H1 (cell line): Measurements from ENCODE around the gene CTRL. TPM values are rescaled to one million over a fixed set of nuclear protein-coding genes. Genes with fewer than 3 reads are reported as not detected.

Experiments
- CTCF ChIA-PET: fragments of 300-600 bp; sonication (Branson Sonifier 250); formaldehyde crosslinking; loops from one replicate; lab custom pipeline; 2021; ENCODE audit not compliant: partially characterized antibody; lab: Charles Lee
- POLR2A ChIA-PET: fragments of 300-600 bp; sonication (Branson Sonifier 250); formaldehyde crosslinking; loops from one replicate; lab custom pipeline; 2021; ENCODE audit warnings: inconsistent platforms; ENCODE audit not compliant: partially characterized antibody; lab: Charles Lee
- DNase-seq, 2 experiments: peaks; one replicate each; pipeline versions ENCODE4 v3.0.0 to v3.0.0-alpha.2; 2010 to 2022; ENCODE audit warnings: low spot score in 2 of 2, low read depth in 1 of 2, mixed read lengths in 1 of 2
- FAIRE-seq: peaks from 2 replicates; lab custom pipeline; 2011; peaks lifted over from hg19 to GRCh38; lab: Jason Lieb, UNC
- H2AFZ ChIP-seq: 2 replicates; pipeline ENCODE4 v1.8.1; 2012; ENCODE audit warnings: low read length, inconsistent platforms
- H2AK5ac ChIP-seq: 2 replicates; pipeline ENCODE4 v1.6.1; 2013; ENCODE audit warnings: low read depth, low read length
- H2BK120ac ChIP-seq: replicated peaks from 2 replicates; pipeline ENCODE3; 2013; ENCODE audit warnings: low read depth, low read length, inconsistent platforms
- H2BK12ac ChIP-seq: 2 replicates; pipeline ENCODE4 v1.6.1; 2013; ENCODE audit warnings: low read depth, low read length
- H2BK15ac ChIP-seq: 2 replicates; pipeline ENCODE4 v1.6.1; 2013; ENCODE audit warnings: low read length
- H2BK20ac ChIP-seq: 2 replicates; pipeline ENCODE4 v1.6.1; 2013; ENCODE audit warnings: low read length
- H2BK5ac ChIP-seq: 2 replicates; pipeline ENCODE4 v1.6.1; 2013; ENCODE audit warnings: low read depth, low read length
- H3K14ac ChIP-seq: 2 replicates; pipeline ENCODE4 v1.6.1; 2013; ENCODE audit warnings: inconsistent platforms; ENCODE audit not compliant: insufficient read length
- H3K18ac ChIP-seq: 2 replicates; pipeline ENCODE4 v1.6.1; 2013; ENCODE audit warnings: low read length; ENCODE audit errors: extremely low read depth
- H3K23ac ChIP-seq: 2 replicates; pipeline ENCODE4 v1.6.1; 2013; ENCODE audit warnings: inconsistent platforms; ENCODE audit not compliant: insufficient read length
- H3K23me2 ChIP-seq: 2 replicates; pipeline ENCODE4 v1.6.1; 2013; ENCODE audit warnings: low read depth, low read length
- H3K27ac ChIP-seq: 2 replicates; pipeline ENCODE4 v1.6.1; 2011; ENCODE audit warnings: low read depth, low read length, inconsistent platforms
- H3K27me3 ChIP-seq, 4 experiments: replicated peaks in 1 of 4; 1 replicate in 1 of 4; 2 replicates in 3 of 4; pipeline versions ENCODE4 v1.6.1 to v1.8.1; 2011 to 2013; ENCODE audit warnings: low read length in 3 of 4, mild to moderate bottlenecking in 3 of 4, inconsistent platforms in 2 of 4, mixed read lengths in 2 of 4, moderate library complexity in 1 of 4; ENCODE audit not compliant: control insufficient read depth in 3 of 4, insufficient read depth in 3 of 4; ENCODE audit errors: extremely low read depth in 1 of 4
- H3K36me3 ChIP-seq, 4 experiments: 2 replicates each; pipeline versions ENCODE4 v1.6.1 to v1.8.1; 2011 to 2013; ENCODE audit warnings: mild to moderate bottlenecking in 4 of 4, low read length in 3 of 4, moderate library complexity in 2 of 4, control low read depth in 1 of 4, inconsistent platforms in 1 of 4; ENCODE audit not compliant: insufficient read depth in 4 of 4, control insufficient read depth in 2 of 4
- H3K4ac ChIP-seq: replicated peaks from 2 replicates; pipeline ENCODE3; 2013; ENCODE audit warnings: low read length, low read depth, mixed read lengths, inconsistent platforms; ENCODE audit not compliant: insufficient read length
- H3K4me1 ChIP-seq, 4 experiments: replicated peaks in 1 of 4; 1 replicate in 1 of 4; 2 replicates in 3 of 4; pipeline versions ENCODE4 v1.6.1 to v1.8.1; 2011 to 2013; ENCODE audit warnings: low read length in 3 of 4, inconsistent platforms in 2 of 4, mixed read lengths in 1 of 4; ENCODE audit not compliant: insufficient read depth in 4 of 4, control insufficient read depth in 3 of 4
- H3K4me2 ChIP-seq, 2 experiments: 2 replicates each; pipeline versions ENCODE4 v1.6.1 to v1.8.1; 2011 to 2013; ENCODE audit warnings: low read depth in 2 of 2, low read length in 2 of 2, control low read depth in 1 of 2, inconsistent platforms in 1 of 2, mild to moderate bottlenecking in 1 of 2; ENCODE audit not compliant: insufficient read depth in 1 of 2
- H3K4me3 ChIP-seq, 4 experiments: fragments of 200-600, 300-600 bp in 1 of 4; sonication (generic), shearing (Covaris generic), sonication (Bioruptor Twin) in 1 of 4; 2 replicates each; pipeline versions ENCODE4 v1.5.1 to v1.8.1; 2011 to 2016; ENCODE audit warnings: low read length in 4 of 4, low read depth in 3 of 4, control low read depth in 2 of 4, inconsistent platforms in 2 of 4, mild to moderate bottlenecking in 2 of 4, mixed read lengths in 1 of 4, moderate library complexity in 1 of 4; ENCODE audit not compliant: insufficient read depth in 2 of 4; ENCODE audit errors: extremely low read depth in 1 of 4
- H3K56ac ChIP-seq: replicated peaks from 2 replicates; pipeline ENCODE3; 2013; ENCODE audit warnings: low read depth, mild to moderate bottlenecking, mixed read lengths, low read length, inconsistent platforms; ENCODE audit not compliant: insufficient read length
- H3K79me1 ChIP-seq: 2 replicates; pipeline ENCODE4 v1.6.1; 2013; ENCODE audit warnings: low read depth, low read length, control low read depth
- H3K79me2 ChIP-seq, 2 experiments: 2 replicates each; pipeline versions ENCODE4 v1.6.1 to v1.8.1; 2012 to 2013; ENCODE audit warnings: low read length in 2 of 2, mild to moderate bottlenecking in 2 of 2, inconsistent platforms in 1 of 2; ENCODE audit not compliant: insufficient read depth in 2 of 2, control insufficient read depth in 1 of 2
- H3K9ac ChIP-seq, 4 experiments: replicated peaks in 1 of 4; 1 replicate in 1 of 4; 2 replicates in 3 of 4; pipeline versions ENCODE4 v1.6.1 to v1.8.1; 2011 to 2013; ENCODE audit warnings: low read depth in 3 of 4, low read length in 3 of 4, control low read depth in 2 of 4, mild to moderate bottlenecking in 2 of 4, moderate library complexity in 2 of 4, inconsistent platforms in 1 of 4; ENCODE audit errors: extremely low read depth in 1 of 4
- H3K9me3 ChIP-seq, 2 experiments: 2 replicates each; pipeline versions ENCODE4 v1.6.1 to v1.8.1; 2012 to 2013; ENCODE audit warnings: mild to moderate bottlenecking in 2 of 2, moderate library complexity in 2 of 2, control low read depth in 1 of 2, inconsistent platforms in 1 of 2, low read depth in 1 of 2, low read length in 1 of 2, mixed read lengths in 1 of 2; ENCODE audit not compliant: insufficient read depth in 2 of 2
- H4K20me1 ChIP-seq, 2 experiments: replicated peaks in 1 of 2; 2 replicates each; pipeline versions ENCODE3 to v1.8.1; 2011 to 2013; ENCODE audit warnings: inconsistent platforms in 2 of 2, low read length in 2 of 2, mild to moderate bottlenecking in 1 of 2; ENCODE audit not compliant: insufficient read depth in 2 of 2, control insufficient read depth in 1 of 2
- H4K5ac ChIP-seq: 2 replicates; pipeline ENCODE4 v1.6.1; 2013; ENCODE audit warnings: low read length, low read depth, mixed read lengths, inconsistent platforms; ENCODE audit not compliant: insufficient read length
- H4K8ac ChIP-seq: 2 replicates; pipeline ENCODE4 v1.8.0; 2013; ENCODE audit warnings: mild to moderate bottlenecking, moderate library complexity, low read length, inconsistent platforms; ENCODE audit not compliant: insufficient read depth; ENCODE audit errors: extremely low read depth
- H4K91ac ChIP-seq: replicated peaks from 2 replicates; pipeline ENCODE3; 2013; ENCODE audit warnings: low read length, mixed read lengths, inconsistent platforms; ENCODE audit not compliant: insufficient read length
- BCL11A ChIP-seq, 2 experiments: IDR thresholded peaks; one replicate each; pipeline ENCODE4 v1.6.1; 2011; ENCODE audit warnings: low read depth in 2 of 2, low read length in 2 of 2, mild to moderate bottlenecking in 2 of 2
- CBX5 ChIP-seq: fragments of 300-800, 300-1000 bp; sonication (generic); IDR thresholded peaks from 2 replicates; pipeline ENCODE4 v1.7.1; 2016; ENCODE audit warnings: antibody characterized with exemption, low read length, low read depth
- CEBPB ChIP-seq: IDR thresholded peaks from 2 replicates; pipeline ENCODE4 v1.6.1; 2012; ENCODE audit warnings: low read depth, low read length
- HDAC6 ChIP-seq: IDR thresholded peaks from one replicate; pipeline ENCODE4 v1.7.1; 2012; ENCODE audit warnings: low read depth, mild to moderate bottlenecking, inconsistent platforms, low read length, moderate library complexity
- POLR2A ChIP-seq, 2 experiments: IDR thresholded peaks; 1 replicate in 1 of 2; 2 replicates in 1 of 2; pipeline ENCODE4 v1.6.1; 2011; ENCODE audit warnings: low read depth in 2 of 2, low read length in 2 of 2, mild to moderate bottlenecking in 2 of 2; ENCODE audit errors: control extremely low read depth in 1 of 2
- POLR2AphosphoS5 ChIP-seq: IDR thresholded peaks from 2 replicates; pipeline ENCODE4 v1.6.1; 2011; ENCODE audit warnings: low read depth, low read length
- RBBP5 ChIP-seq: IDR thresholded peaks from 2 replicates; pipeline ENCODE4 v1.7.1; 2012; ENCODE audit warnings: low read depth, mild to moderate bottlenecking, inconsistent platforms, low read length, moderate library complexity, borderline replicate concordance
- TAF7 ChIP-seq: optimal IDR thresholded peaks from 2 replicates; pipeline ENCODE3; 2011; ENCODE audit warnings: low read depth, mild to moderate bottlenecking, inconsistent platforms, low read length, moderate library complexity, borderline replicate concordance
- WGBS, 2 experiments: shearing (Covaris generic) in 1 of 2; methylation state at CpG; one replicate each; pipeline versions ENCODE4 v1.1.6 to v1.1.7; 2013 to 2015; ENCODE audit warnings: low lambda C conversion rate in 2 of 2, mixed read lengths in 2 of 2, inconsistent platforms in 1 of 2, low coverage in 1 of 2, missing lambda C conversion rate in 1 of 2; ENCODE audit not compliant: insufficient replicate concordance in 2 of 2, insufficient coverage in 1 of 2, insufficient read length in 1 of 2; ENCODE audit errors: extremely low coverage in 1 of 2, missing lambda C conversion rate in 1 of 2; 5-methylcytosine and 5-hydroxymethylcytosine counted together
- polyA plus RNA-seq, 7 experiments: library from polyadenylated mRNA; depleted of rRNA in 3 of 7; stranded (reverse) in 5 of 7; unstranded in 2 of 7; fragments of >200 nt in 5 of 7; fragments of 200-250 nt in 2 of 7; gene quantifications; 1 replicate in 5 of 7; 2 replicates in 1 of 7; 4 replicates in 1 of 7; pipeline versions ENCODE4 v1.2.1 to v1.2.3, GENCODE V29; 2011 to 2013; ENCODE audit warnings: missing spikeins in 2 of 7, mixed read lengths in 2 of 7
- total RNA-seq: library from RNA; stranded (reverse); fragmentation: NEBNext Ultra II Directional; extraction: Animal tissue kit (Norgen Biotek cat#: 25700); gene quantifications from 2 replicates; pipeline ENCODE4 v1.2.1, GENCODE V29; 2021
- TF ChIP-seq, protein P1 (sequence below): IDR thresholded peaks from 2 replicates; pipeline ENCODE4 v1.6.1; 2012; ENCODE audit warnings: inconsistent platforms
- TF ChIP-seq, protein P2 (sequence below): IDR thresholded peaks from 2 replicates; pipeline ENCODE4 v1.6.1; 2012; ENCODE audit warnings: low read length, inconsistent platforms

CTRL gene
- total and polyA plus RNA-seq, 2 of the 8 experiments (the other 6 are each of a cell fraction or from before 2014, with no cell fraction given) = 1.7 to 4.2 TPM

DNA sequence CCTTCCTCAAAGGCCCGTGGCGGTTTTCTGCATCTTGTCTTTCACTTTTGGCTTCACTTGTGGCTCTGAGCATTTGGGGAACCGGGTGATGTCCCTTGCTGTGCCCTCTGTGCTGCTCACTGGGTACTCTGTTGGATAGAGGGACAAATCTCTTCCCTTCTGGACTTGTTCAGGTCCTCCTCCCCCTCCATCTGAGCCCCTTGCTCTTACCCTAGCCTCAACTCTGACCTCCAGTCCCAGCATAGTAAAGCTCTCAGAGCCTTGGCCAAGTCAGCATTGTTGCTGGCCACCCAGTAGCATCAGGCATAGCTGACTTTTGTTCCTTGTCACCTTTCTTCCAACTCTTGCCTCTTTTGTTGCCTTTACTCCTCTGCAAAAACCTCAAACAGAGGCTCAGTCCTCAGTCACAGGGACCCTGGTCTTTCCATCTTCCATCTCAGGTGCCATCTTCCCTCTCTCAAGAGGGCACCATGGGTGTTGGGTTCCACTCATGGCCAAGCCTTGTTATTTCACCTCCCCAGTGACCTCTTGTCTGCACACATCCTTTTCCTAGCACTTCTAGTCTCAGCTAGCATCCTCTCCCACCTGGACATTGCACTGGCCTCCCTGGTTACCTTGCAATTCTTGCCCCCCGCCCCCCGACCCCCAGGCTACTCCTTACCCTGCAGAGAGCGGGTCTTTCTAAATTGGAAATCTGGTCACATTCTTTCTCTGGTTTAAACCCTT, 5.4 kb upstream of the CTRL start:
- H4K5ac ChIP-seq = peak overlapping the region; percentile 6
- H2AK5ac ChIP-seq = 0 out of 2 replicates have a peak overlapping the region, but pooled peaks have one; percentile 2
- H3K79me1 ChIP-seq = peaks cover 4% of the 10 kb centered on the region; the same call in 1 of the 2 replicates
- H3K14ac ChIP-seq = no peak overlapping the region
- H2BK20ac ChIP-seq = no peak overlapping the region
- H3K23ac ChIP-seq = no peak overlapping the region
- H3K9ac ChIP-seq = peak overlapping the region; percentile 60 to 89 (median 70)
- H4K20me1 ChIP-seq = peaks cover 4 to 12% of the 10 kb centered on the region in 2 experiments
- H3K36me3 ChIP-seq = no peaks in the 10 kb centered on the region
- 0 out of 4 replicates have a peak, but pooled peaks cover 0 to 3% of the 10 kb centered on the region in 2 experiments for H3K79me2 ChIP-seq
- H2AFZ ChIP-seq = no peak overlapping the region
- no peak for FAIRE-seq
- H3K4me3 ChIP-seq = peak overlapping the region; percentile 69 to 98 (median 92)
- peak overlapping the region; percentile 45 for H3K4ac ChIP-seq
- H2BK12ac ChIP-seq = peak overlapping the region; percentile 68; the same call in 1 of the 2 replicates
- POLR2A ChIA-PET = interaction anchor here (1.0 to 4.2 kb wide), 11 partner anchors 7 to 270 kb away, joined by 3 to 47 read pairs (median 11); partner anchors contain the start of genes DDX28, DUS2, LCAT and NRN1L
- no peaks in the 10 kb centered on the region for H3K27me3 ChIP-seq
- no peaks in the 10 kb centered on the region for H3K9me3 ChIP-seq
- DNase-seq = no peak
- peak overlapping the region; percentile 0 for H4K91ac ChIP-seq
- H3K23me2 ChIP-seq = peaks cover 18% of the 10 kb centered on the region
- CTCF ChIA-PET = interaction anchor here (1.0 to 27.1 kb wide), 4 partner anchors 8 to 104 kb away, joined by 3 to 623 read pairs (median 4); partner anchors contain the start of genes EDC4, NRN1L and PSKH1
- H2BK15ac ChIP-seq = peak overlapping the region; percentile 63; the same call in 1 of the 2 replicates
- no peak overlapping the region for H3K56ac ChIP-seq
- H3K18ac ChIP-seq = peak overlapping the region; percentile 81
- H3K4me2 ChIP-seq = peak overlapping the region; percentile 96
- H2BK120ac ChIP-seq = no peak overlapping the region
- 61% methylated on average over 6 of the region's 6 CpGs; no CpG with 5 or more reads in 1 of the 2 experiments for WGBS, 2 experiments
- H3K27ac ChIP-seq = no peak overlapping the region
- peaks cover 0 to 15% (median 8%) of the 10 kb centered on the region in 4 experiments; a peak in 5 of 7 replicates for H3K4me1 ChIP-seq
- peak overlapping the region; percentile 63; the same call in 1 of the 2 replicates for H4K8ac ChIP-seq
- H2BK5ac ChIP-seq = no peak overlapping the region; the same call in 1 of the 2 replicates
- TF ChIP-seq CBX5 (no peak), TAF7 (no peak), BCL11A (IDR thresholded peaks at IDR 0.05; ENCODE audit: low read depth in 2 of 2, low read length in 2 of 2) (no peak), POLR2A (IDR thresholded peaks at IDR 0.05; ENCODE audit: control extremely low read depth in 1 of 2, low read depth in 2 of 2, low read length in 2 of 2) (no peak; a peak in 1 of 3 replicates), RBBP5 (no peak), CEBPB (no peak), POLR2AphosphoS5 (no peak), HDAC6 (no peak)
- TF ChIP-seq, protein P1, sequence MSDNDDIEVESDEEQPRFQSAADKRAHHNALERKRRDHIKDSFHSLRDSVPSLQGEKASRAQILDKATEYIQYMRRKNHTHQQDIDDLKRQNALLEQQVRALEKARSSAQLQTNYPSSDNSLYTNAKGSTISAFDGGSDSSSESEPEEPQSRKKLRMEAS = no peak
- TF ChIP-seq, protein P2, sequence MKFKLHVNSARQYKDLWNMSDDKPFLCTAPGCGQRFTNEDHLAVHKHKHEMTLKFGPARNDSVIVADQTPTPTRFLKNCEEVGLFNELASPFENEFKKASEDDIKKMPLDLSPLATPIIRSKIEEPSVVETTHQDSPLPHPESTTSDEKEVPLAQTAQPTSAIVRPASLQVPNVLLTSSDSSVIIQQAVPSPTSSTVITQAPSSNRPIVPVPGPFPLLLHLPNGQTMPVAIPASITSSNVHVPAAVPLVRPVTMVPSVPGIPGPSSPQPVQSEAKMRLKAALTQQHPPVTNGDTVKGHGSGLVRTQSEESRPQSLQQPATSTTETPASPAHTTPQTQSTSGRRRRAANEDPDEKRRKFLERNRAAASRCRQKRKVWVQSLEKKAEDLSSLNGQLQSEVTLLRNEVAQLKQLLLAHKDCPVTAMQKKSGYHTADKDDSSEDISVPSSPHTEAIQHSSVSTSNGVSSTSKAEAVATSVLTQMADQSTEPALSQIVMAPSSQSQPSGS = no peak
